Activated T-helper 1 cell treated with anti-CD3 and anti-CD28 coated beads, Interleukin-12 subunit alpha, Interleukin-12 subunit beta, Interleukin-2, Interleukin-4 antibody, amounts not matched to agents 30 ng/mL and 10 ng/mL and 1 ng/mL, durations not matched to agents 14 hours and 24 hours and 36 hours (primary cell): ENCODE results near the gene AWAT1. TPM values are rescaled to one million over a fixed set of nuclear protein-coding genes. Genes with fewer than 3 reads are reported as not detected.
"Not testable (repeated sequence)": the region's sequence is repeated elsewhere in the genome, so short reads cannot be mapped to it uniquely, and the experiment has no call there.

Experiments used
- DNase-seq: peaks from one replicate; pipeline ENCODE4 v3.0.0; 2021; ENCODE audit warnings: low spot score
- H3K27ac Mint-ChIP-seq: one replicate; pipeline ENCODE4 v1.8.0; 2021; ENCODE audit warnings: mild to moderate bottlenecking, mixed read lengths
- H3K27me3 Mint-ChIP-seq: one replicate; pipeline ENCODE4 v1.8.0; 2022; ENCODE audit warnings: mild to moderate bottlenecking, moderate library complexity, mixed read lengths; ENCODE audit not compliant: insufficient read depth
- H3K36me3 Mint-ChIP-seq: one replicate; pipeline ENCODE4 v1.8.0; 2021; ENCODE audit warnings: low read depth, mixed read lengths
- H3K4me1 Mint-ChIP-seq: one replicate; pipeline ENCODE4 v1.8.0; 2021; ENCODE audit warnings: low read depth, mixed read lengths
- H3K4me3 Mint-ChIP-seq: one replicate; pipeline ENCODE4 v1.8.0; 2021; ENCODE audit warnings: mild to moderate bottlenecking, moderate library complexity, mixed read lengths
- H3K9me3 Mint-ChIP-seq: one replicate; pipeline ENCODE4 v1.8.0; 2021; ENCODE audit warnings: mixed read lengths
- intact Hi-C: fragments of 100-400 bp; cut with micrococcal nuclease; formaldehyde crosslinking; loops from one replicate; pipeline ENCODE4 v1.15.1; 2024
- total RNA-seq: library from RNA; stranded (reverse); gene quantifications from 2 replicates; pipeline ENCODE4 v1.2.3, GENCODE V29; 2022

AWAT1 gene
- total RNA-seq, 1 donor from 2014 or later, result not detected

GRCh38 chrX:70244881-70245280 lies 10.4 kb downstream of the AWAT1 start:
- intact Hi-C loops, result no loop called here
- DNase-seq, result no peak
- Mint-ChIP-seq H3K9me3 (no peaks in the 10 kb centered on the region), H3K27ac (no peak overlapping the region), H3K27me3 (no peaks in the 10 kb centered on the region), H3K4me1 (no peaks in the 10 kb centered on the region), H3K4me3 (no peak overlapping the region), H3K36me3 (no peaks in the 10 kb centered on the region)

GRCh38 chrX:70247252-70247651 lies 12.8 kb downstream of the AWAT1 start:
- DNase-seq, result no peak
- Mint-ChIP-seq H3K36me3 (no peaks in the 10 kb centered on the region), H3K4me3 (no peak overlapping the region), H3K27me3 (no peaks in the 10 kb centered on the region), H3K27ac (no peak overlapping the region), H3K9me3 (no peaks in the 10 kb centered on the region), H3K4me1 (no peaks in the 10 kb centered on the region)
- intact Hi-C loops, result no loop called here

GRCh38 chrX:70252491-70252890 lies 18.0 kb downstream of the AWAT1 start:
- H3K9me3 Mint-ChIP-seq, result no peaks in the 10 kb centered on the region

GRCh38 chrX:70253377-70254062 lies 19.1 kb downstream of the AWAT1 start:
- Mint-ChIP-seq H3K4me1 (peaks cover 13% of the 10 kb centered on the region), H3K27ac (peak overlapping the region; percentile 24), H3K9me3 (no peaks in the 10 kb centered on the region), H3K36me3 (no peaks in the 10 kb centered on the region), H3K4me3 (no peak overlapping the region), H3K27me3 (no peaks in the 10 kb centered on the region)
- intact Hi-C loops, result no loop called here
- no peak for DNase-seq

More at GRCh38 chrX:70252491-70252890, 18.0 kb downstream of the AWAT1 start:
- DNase-seq, result no peak
- no peak overlapping the region for H3K4me3 Mint-ChIP-seq
- H3K27ac Mint-ChIP-seq, result no peak overlapping the region
- H3K27me3 Mint-ChIP-seq, result no peaks in the 10 kb centered on the region
- H3K36me3 Mint-ChIP-seq, result no peaks in the 10 kb centered on the region
- intact Hi-C loops, result no loop called here
- peaks cover 13% of the 10 kb centered on the region for H3K4me1 Mint-ChIP-seq

- intact Hi-C loops, result no loop called here
- Mint-ChIP-seq H3K27me3 (no peaks in the 10 kb centered on the region), H3K36me3 (no peaks in the 10 kb centered on the region), H3K4me1 (peaks cover 13% of the 10 kb centered on the region), H3K9me3 (no peaks in the 10 kb centered on the region), H3K4me3 (no peak overlapping the region), H3K27ac (no peak overlapping the region)
- DNase-seq, result no peak
Observed at GRCh38 chrX:70254063-70254400, 19.6 kb downstream of the AWAT1 start.

- H3K27ac Mint-ChIP-seq, result no peak overlapping the region
Observed at GRCh38 chrX:70254909-70255308, 20.5 kb downstream of the AWAT1 start.

GRCh38 chrX:70255452-70255851 lies 21.0 kb downstream of the AWAT1 start:
- Mint-ChIP-seq H3K36me3 (no peaks in the 10 kb centered on the region), H3K9me3 (no peaks in the 10 kb centered on the region), H3K4me3 (no peak overlapping the region), H3K27ac (no peak overlapping the region), H3K27me3 (no peaks in the 10 kb centered on the region), H3K4me1 (peaks cover 13% of the 10 kb centered on the region)
- DNase-seq, result no peak
- intact Hi-C loops, result no loop called here

More at GRCh38 chrX:70254909-70255308, 20.5 kb downstream of the AWAT1 start:
- Mint-ChIP-seq H3K27me3 (no peaks in the 10 kb centered on the region), H3K4me1 (peaks cover 13% of the 10 kb centered on the region), H3K9me3 (no peaks in the 10 kb centered on the region), H3K36me3 (no peaks in the 10 kb centered on the region), H3K4me3 (no peak overlapping the region)
- DNase-seq, result no peak
- intact Hi-C loops, result no loop called here

GRCh38 chrX:70257423-70258288 lies 23.2 kb downstream of the AWAT1 start:
- H3K4me3 Mint-ChIP-seq, result no peak overlapping the region
- H3K9me3 Mint-ChIP-seq, result no peaks in the 10 kb centered on the region
- no peak for DNase-seq
- no peaks in the 10 kb centered on the region for H3K27me3 Mint-ChIP-seq
- intact Hi-C loops, result no loop called here
- no peak overlapping the region for H3K27ac Mint-ChIP-seq
- H3K4me1 Mint-ChIP-seq, result peaks cover 13% of the 10 kb centered on the region
- no peaks in the 10 kb centered on the region for H3K36me3 Mint-ChIP-seq

- H3K4me3 Mint-ChIP-seq, result no peak within 1 kb of the TSS
- intact Hi-C loops, result no loop called here
- H3K27ac Mint-ChIP-seq, result no peak within 1 kb of the TSS
Observed at GRCh38 chrX:70260104-70260503, 25.6 kb downstream of the AWAT1 start, which contains the start of gene P2RY4. Gene P2RY4, minus strand, starts transcription at chrX:70260204. Its CDS starts 580 bp downstream, at chrX:70259624.

GRCh38 chrX:70262952-70263567 lies 28.6 kb downstream of the AWAT1 start:
- H3K36me3 Mint-ChIP-seq, result no peaks in the 10 kb centered on the region
- peak; percentile 2 for DNase-seq
- H3K27ac Mint-ChIP-seq, result no peak overlapping the region
- intact Hi-C loops, result loop anchor here (1.0 kb wide), 1 partner anchor 66 kb away; no protein-coding TSS in a partner anchor
- H3K4me1 Mint-ChIP-seq, result no peaks in the 10 kb centered on the region
- H3K9me3 Mint-ChIP-seq, result no peaks in the 10 kb centered on the region
- H3K27me3 Mint-ChIP-seq, result no peaks in the 10 kb centered on the region
- no peak overlapping the region for H3K4me3 Mint-ChIP-seq

More at GRCh38 chrX:70260104-70260503, 25.6 kb downstream of the AWAT1 start, which contains the start of gene P2RY4:
- no peaks in the 10 kb centered on the region for H3K4me1 Mint-ChIP-seq
- no peak for DNase-seq
- H3K9me3 Mint-ChIP-seq, result no peaks in the 10 kb centered on the region
- H3K36me3 Mint-ChIP-seq, result no peaks in the 10 kb centered on the region
- H3K27me3 Mint-ChIP-seq, result no peaks in the 10 kb centered on the region

GRCh38 chrX:70264784-70265183 lies 30.3 kb downstream of the AWAT1 start:
- H3K9me3 Mint-ChIP-seq, result no peaks in the 10 kb centered on the region
- H3K36me3 Mint-ChIP-seq, result no peaks in the 10 kb centered on the region
- DNase-seq, result no peak
- no peaks in the 10 kb centered on the region for H3K27me3 Mint-ChIP-seq
- intact Hi-C loops, result no loop called here
- H3K27ac Mint-ChIP-seq, result no peak overlapping the region
- no peaks in the 10 kb centered on the region for H3K4me1 Mint-ChIP-seq
- no peak overlapping the region for H3K4me3 Mint-ChIP-seq

- intact Hi-C loops, result no loop called here
- Mint-ChIP-seq H3K27ac (no peak within 1 kb of the TSS), H3K9me3 (no peaks in the 10 kb centered on the region), H3K36me3 (no peaks in the 10 kb centered on the region), H3K27me3 (no peaks in the 10 kb centered on the region), H3K4me1 (no peaks in the 10 kb centered on the region), H3K4me3 (no peak within 1 kb of the TSS)
- DNase-seq, result no peak
Observed at GRCh38 chrX:70268034-70268433, 33.6 kb downstream of the AWAT1 start, which contains the start of gene ARR3. Gene ARR3, plus strand, starts transcription at chrX:70268334. Its CDS starts 1,052 bp downstream, at chrX:70269386.

- H3K4me3 Mint-ChIP-seq, H3K9me3 Mint-ChIP-seq, intact Hi-C loops, H3K36me3 Mint-ChIP-seq, H3K4me1 Mint-ChIP-seq, DNase-seq, H3K27ac Mint-ChIP-seq, H3K27me3 Mint-ChIP-seq: not testable (repeated sequence)
Observed at GRCh38 chrX:70274029-70274428, 39.6 kb downstream of the AWAT1 start.
